PC-9 (cell line): Measurements from ENCODE around the gene CFAP61.

Experiments used
- CTCF ChIP-seq: fragments of 200-600 bp; sonication (generic); conservative IDR thresholded peaks from 2 replicates; pipeline ENCODE4 v1.6.1; 2017; ENCODE audit warnings: mixed run types, antibody characterized with exemption, mild to moderate bottlenecking, moderate library complexity
- EZH2 ChIP-seq: fragments of 200-600 bp; sonication (generic); IDR thresholded peaks from 2 replicates; pipeline ENCODE4 v1.8.0; 2017; ENCODE audit warnings: antibody characterized with exemption, low read depth

GRCh38 chr20:20130399-20130798, 78.1 kb downstream of the CFAP61 start:
- TF ChIP-seq CTCF (peak; percentile 59), EZH2 (no peak)
